ENCODE data around the gene SFPQ.

GRCh38 chr1:35181790-35182455 is 11.0 kb downstream of the SFPQ start:
- TF ChIP-seq, protein P1, sequence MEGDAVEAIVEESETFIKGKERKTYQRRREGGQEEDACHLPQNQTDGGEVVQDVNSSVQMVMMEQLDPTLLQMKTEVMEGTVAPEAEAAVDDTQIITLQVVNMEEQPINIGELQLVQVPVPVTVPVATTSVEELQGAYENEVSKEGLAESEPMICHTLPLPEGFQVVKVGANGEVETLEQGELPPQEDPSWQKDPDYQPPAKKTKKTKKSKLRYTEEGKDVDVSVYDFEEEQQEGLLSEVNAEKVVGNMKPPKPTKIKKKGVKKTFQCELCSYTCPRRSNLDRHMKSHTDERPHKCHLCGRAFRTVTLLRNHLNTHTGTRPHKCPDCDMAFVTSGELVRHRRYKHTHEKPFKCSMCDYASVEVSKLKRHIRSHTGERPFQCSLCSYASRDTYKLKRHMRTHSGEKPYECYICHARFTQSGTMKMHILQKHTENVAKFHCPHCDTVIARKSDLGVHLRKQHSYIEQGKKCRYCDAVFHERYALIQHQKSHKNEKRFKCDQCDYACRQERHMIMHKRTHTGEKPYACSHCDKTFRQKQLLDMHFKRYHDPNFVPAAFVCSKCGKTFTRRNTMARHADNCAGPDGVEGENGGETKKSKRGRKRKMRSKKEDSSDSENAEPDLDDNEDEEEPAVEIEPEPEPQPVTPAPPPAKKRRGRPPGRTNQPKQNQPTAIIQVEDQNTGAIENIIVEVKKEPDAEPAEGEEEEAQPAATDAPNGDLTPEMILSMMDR (IDR thresholded peaks at IDR 0.05) = no peak
- no peak for TF ChIP-seq POLR2A (IDR thresholded peaks at IDR 0.05)
